Gastrocnemius medialis (tissue), 4 donors: ENCODE results near the gene MAD2L1BP.

ENCODE experiments used
- CTCF ChIP-seq, 5 experiments: fragments of 450-650 bp in 3 of 5; fragments of 200-600 bp in 2 of 5; sonication (generic) in 2 of 5; IDR thresholded peaks in 4 of 5; conservative IDR thresholded peaks in 1 of 5; 1 replicate in 4 of 5; 2 replicates in 1 of 5; pipeline ENCODE4 v1.5.1; 2016 to 2019; ENCODE audit warnings: antibody characterized with exemption in 5 of 5, mild to moderate bottlenecking in 3 of 5, moderate library complexity in 3 of 5
- POLR2A ChIP-seq, 2 donors: fragments of 450-650 bp; IDR thresholded peaks; one replicate each; pipeline ENCODE4 v1.6.1; 2017; ENCODE audit warnings: antibody characterized with exemption in 2 of 2, mild to moderate bottlenecking in 2 of 2, moderate library complexity in 2 of 2

GRCh38 chr6:43630980-43631619 lies 4.5 kb upstream of the MAD2L1BP start:
- TF ChIP-seq POLR2A (IDR thresholded peaks at IDR 0.05) (no peak), CTCF (IDR thresholded peaks at IDR 0.05 in 4 of 5, conservative IDR thresholded peaks at IDR 0.05 in 1 of 5) (no peak)
